Tibial nerve (tissue), 3 donors: ENCODE measurements around the gene DNAJB12.

Source experiments
- CTCF ChIP-seq, 5 experiments: fragments of 200-600 bp in 3 of 5; fragments of 450-650 bp in 2 of 5; sonication (generic) in 3 of 5; IDR thresholded peaks; one replicate each; pipeline ENCODE4 v1.5.1; 2016 to 2019; ENCODE audit warnings: antibody characterized with exemption in 5 of 5, mild to moderate bottlenecking in 3 of 5, moderate library complexity in 2 of 5
- POLR2A ChIP-seq, 2 donors: fragments of 450-650 bp; IDR thresholded peaks; one replicate each; pipeline ENCODE4 v1.6.1; 2017; ENCODE audit warnings: antibody characterized with exemption in 2 of 2, mild to moderate bottlenecking in 2 of 2, moderate library complexity in 2 of 2

GRCh38 chr10:72349438-72349837, 5.3 kb downstream of the DNAJB12 start:
- TF ChIP-seq CTCF (IDR thresholded peaks at IDR 0.05) (no peak), POLR2A (IDR thresholded peaks at IDR 0.05) (no peak)
